Breast epithelium (tissue), 4 donors: ENCODE data around the gene TRIP4. TPM values are rescaled to one million over a fixed set of nuclear protein-coding genes. Genes with fewer than 3 reads are reported as not detected.

Experiments
- DNase-seq, 2 donors: peaks; one replicate each; pipeline ENCODE4 v3.0.0-alpha.2; 2019; ENCODE audit warnings: low spot score in 2 of 2
- H3K27ac ChIP-seq, 2 donors: fragments of 200-600 bp; sonication (generic) in 1 of 2; one replicate each; pipeline ENCODE4 v1.5.1; 2016 to 2019; ENCODE audit warnings: mild to moderate bottlenecking in 1 of 2
- H3K27me3 ChIP-seq, 2 donors: fragments of 200-600 bp; sonication (generic) in 1 of 2; one replicate each; pipeline versions ENCODE4 v1.5.1 to v1.6.0; 2017 to 2019; ENCODE audit warnings: control low read depth in 1 of 2, mild to moderate bottlenecking in 1 of 2
- H3K36me3 ChIP-seq: fragments of 200-600 bp; one replicate; pipeline ENCODE4 v1.5.1; 2019
- H3K4me1 ChIP-seq, 2 donors: fragments of 200-600 bp; sonication (generic); one replicate each; pipeline ENCODE4 v1.5.1; 2016 to 2019; ENCODE audit warnings: control low read depth in 1 of 2
- H3K4me3 ChIP-seq, 3 donors: fragments of 200-600 bp; sonication (generic); 1 replicate in 2 of 3; 2 replicates in 1 of 3; pipeline ENCODE4 v1.5.1; 2016 to 2019; ENCODE audit warnings: mild to moderate bottlenecking in 3 of 3, moderate library complexity in 2 of 3
- H3K9me3 ChIP-seq, 2 donors: fragments of 200-600 bp; sonication (generic) in 1 of 2; one replicate each; pipeline ENCODE4 v1.5.1; 2016 to 2019; ENCODE audit warnings: control low read depth in 1 of 2
- CTCF ChIP-seq, 3 donors: fragments of 450-650 bp; IDR thresholded peaks; one replicate each; pipeline ENCODE4 v1.5.1; 2016 to 2017; ENCODE audit warnings: antibody characterized with exemption in 3 of 3, mild to moderate bottlenecking in 3 of 3, moderate library complexity in 3 of 3
- POLR2A ChIP-seq: fragments of 450-650 bp; IDR thresholded peaks from one replicate; pipeline ENCODE4 v1.6.1; 2016; ENCODE audit warnings: antibody characterized with exemption, mild to moderate bottlenecking, moderate library complexity
- POLR2AphosphoS5 ChIP-seq, 3 donors: sonication (generic); formaldehyde crosslinking; IDR thresholded peaks; one replicate each; pipeline ENCODE4 v1.6.1; 2017; ENCODE audit warnings: antibody characterized with exemption in 3 of 3
- intact Hi-C: fragments of 100-400 bp; cut with DNase I; formaldehyde crosslinking; loops from one replicate; pipeline ENCODE4 v1.15.1; 2023; ENCODE audit warnings: low total_unique reads
- total RNA-seq, 3 donors: library from RNA; depleted of rRNA; stranded (reverse); fragments of >200 nt; gene quantifications; one replicate each; pipeline ENCODE4 v1.1.0, GENCODE V29; 2016

Gene TRIP4
- 10 to 100 TPM; 11.8 to 17.1 (median 16.1) TPM for total RNA-seq

DNA sequence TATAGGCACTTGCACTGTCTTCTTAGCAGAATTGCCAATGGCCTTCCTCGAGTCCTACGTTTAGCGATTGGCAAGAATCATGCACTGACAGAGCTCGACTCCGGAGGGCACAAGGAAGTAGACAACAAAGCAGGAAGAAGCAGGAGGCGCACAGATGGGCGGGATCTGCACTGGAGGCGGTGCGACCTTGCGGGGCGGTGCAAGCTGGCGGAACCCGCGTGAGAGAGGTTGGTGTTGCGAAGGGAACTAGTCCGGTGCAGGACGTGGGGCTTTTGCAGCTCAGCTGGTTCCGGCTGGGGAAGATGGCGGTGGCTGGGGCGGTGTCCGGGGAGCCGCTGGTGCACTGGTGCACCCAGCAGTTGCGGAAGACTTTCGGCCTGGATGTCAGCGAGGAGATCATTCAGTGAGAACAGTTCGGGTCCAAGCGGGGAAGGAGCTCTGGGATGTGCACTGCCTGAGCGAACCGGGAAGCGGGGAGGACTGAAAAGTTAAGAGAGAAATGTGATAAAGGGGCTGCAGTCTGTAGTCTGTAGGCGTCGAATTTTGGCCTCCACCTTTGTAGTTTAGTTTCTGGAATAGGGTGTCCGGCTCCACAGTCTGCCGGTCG is at the start of gene TRIP4:
Gene TRIP4, plus strand, starts transcription at position 275 of the 607 bp plus-strand sequence. Its CDS starts 28 bp downstream, at position 303.
- intact Hi-C loops = no loop called here

GRCh38 chr15:64340355-64340754 is 47.3 kb upstream of the TRIP4 start:
- no peak for TF ChIP-seq POLR2AphosphoS5 (IDR thresholded peaks at IDR 0.05)
- TF ChIP-seq POLR2A = no peak
- TF ChIP-seq CTCF (IDR thresholded peaks at IDR 0.05) = no peak
- Histone ChIP-seq H3K9me3 (no peaks in the 10 kb centered on the region), H3K4me1 (no peaks in the 10 kb centered on the region), H3K36me3 (no peaks in the 10 kb centered on the region), H3K27ac (no peak overlapping the region), H3K27me3 (no peaks in the 10 kb centered on the region), H3K4me3 (no peak overlapping the region)
- intact Hi-C loops = no loop called here
- no peak for DNase-seq

More for the DNA sequence above, at the start of gene TRIP4:
- Histone ChIP-seq H3K36me3 (no peaks in the 10 kb centered on the region), H3K27ac (peak within 1 kb of the TSS; percentile 22 to 72), H3K27me3 (no peaks in the 10 kb centered on the region), H3K4me3 (peak within 1 kb of the TSS; percentile 77 to 88 (median 81)), H3K9me3 (no peaks in the 10 kb centered on the region), H3K4me1 (no peaks in the 10 kb centered on the region)
- TF ChIP-seq POLR2AphosphoS5 (IDR thresholded peaks at IDR 0.05) (peak; percentile 76 to 79 (median 77)), CTCF (IDR thresholded peaks at IDR 0.05) (peak in 1 of 3 donors; percentile 20), POLR2A (no peak)
- DNase-seq = peak; percentile 92 to 94

- Histone ChIP-seq H3K27me3 (no peaks in the 10 kb centered on the region), H3K36me3 (no peaks in the 10 kb centered on the region), H3K4me1 (no peaks in the 10 kb centered on the region), H3K9me3 (no peaks in the 10 kb centered on the region), H3K27ac (no peak overlapping the region), H3K4me3 (no peak overlapping the region)
- no peak for DNase-seq
- TF ChIP-seq POLR2A = no peak
- TF ChIP-seq POLR2AphosphoS5 (IDR thresholded peaks at IDR 0.05) = no peak
- TF ChIP-seq CTCF (IDR thresholded peaks at IDR 0.05) = no peak
- intact Hi-C loops = no loop called here
Measured at GRCh38 chr15:64341961-64342360, 45.7 kb upstream of the TRIP4 start.

- intact Hi-C loops = no loop called here
- DNase-seq = no peak
- TF ChIP-seq CTCF (IDR thresholded peaks at IDR 0.05) = no peak
- TF ChIP-seq POLR2AphosphoS5 (IDR thresholded peaks at IDR 0.05) = no peak
- TF ChIP-seq POLR2A = no peak
- Histone ChIP-seq H3K27ac (no peak overlapping the region), H3K36me3 (no peaks in the 10 kb centered on the region), H3K4me3 (no peak overlapping the region), H3K27me3 (no peaks in the 10 kb centered on the region), H3K4me1 (no peaks in the 10 kb centered on the region), H3K9me3 (no peaks in the 10 kb centered on the region)
Measured at GRCh38 chr15:64343222-64343621, 44.4 kb upstream of the TRIP4 start.

DNA sequence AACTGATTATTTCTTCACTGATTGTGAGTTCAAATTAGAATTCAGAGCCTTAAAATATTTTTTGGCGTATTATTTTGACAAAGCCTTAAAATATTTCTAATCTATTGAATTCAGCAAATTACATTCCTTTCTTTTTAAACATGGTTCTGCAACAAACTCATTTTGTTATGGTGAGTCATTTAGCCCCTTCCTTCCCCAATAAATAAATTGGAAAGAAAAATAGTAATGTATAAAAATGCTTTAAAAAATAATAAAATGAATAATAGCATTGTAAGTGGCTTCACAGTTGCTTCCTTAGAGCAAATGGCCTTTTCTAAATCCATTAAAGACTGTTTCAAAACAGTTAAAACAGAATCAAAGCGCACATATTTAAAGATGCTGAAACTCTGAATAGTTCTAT is 43.8 kb upstream of the TRIP4 start:
- TF ChIP-seq CTCF (IDR thresholded peaks at IDR 0.05) (no peak), POLR2A (no peak), POLR2AphosphoS5 (IDR thresholded peaks at IDR 0.05) (no peak)
- Histone ChIP-seq H3K4me1 (no peaks in the 10 kb centered on the region), H3K36me3 (no peaks in the 10 kb centered on the region), H3K27me3 (no peaks in the 10 kb centered on the region), H3K27ac (no peak overlapping the region), H3K9me3 (no peaks in the 10 kb centered on the region), H3K4me3 (no peak overlapping the region)
- DNase-seq = no peak
- intact Hi-C loops = no loop called here
